SK-N-SH (cell line): ENCODE results near the gene ATXN10. TPM values are rescaled to one million over a fixed set of nuclear protein-coding genes. Genes with fewer than 3 reads are reported as not detected.

Source experiments
- CTCF ChIA-PET: fragments of 300-600, 350-600 bp; formaldehyde crosslinking; extraction: SDS; loops from one replicate; lab custom pipeline; 2021; lab: Yijun Ruan, JAX
- POLR2A ChIA-PET: fragments of 350-600 bp; sonication (Branson Sonifier 250); formaldehyde crosslinking; extraction: SDS; loops from one replicate; lab custom pipeline; 2020; ENCODE audit warnings: antibody characterized with exemption, inconsistent platforms; lab: Yijun Ruan, JAX
- DNase-seq: peaks from one replicate; pipeline ENCODE4 v3.0.0; 2012
- H2AFZ ChIP-seq: fragments of 200-600 bp; sonication (generic); 2 replicates; pipeline ENCODE4 v1.8.1; 2016; ENCODE audit warnings: antibody characterized with exemption, mild to moderate bottlenecking, low read depth
- H3F3A ChIP-seq: fragments of 200-600 bp; sonication (generic); replicated peaks from 2 replicates; pipeline ENCODE3; 2016; ENCODE audit warnings: antibody characterized with exemption, mild to moderate bottlenecking; ENCODE audit not compliant: insufficient read depth
- H3K27ac ChIP-seq, 2 experiments: fragments of 200-500 bp in 1 of 2; fragments of 200-600 bp in 1 of 2; sonication (Bioruptor generic) in 1 of 2; sonication (generic), shearing (Covaris generic) in 1 of 2; 2 replicates each; pipeline versions ENCODE4 v1.5.1 to v1.6.1; 2014 to 2016; ENCODE audit warnings: low read depth in 2 of 2, inconsistent platforms in 1 of 2, low read length in 1 of 2, mild to moderate bottlenecking in 1 of 2, mixed read lengths in 1 of 2
- H3K27me3 ChIP-seq: fragments of 200-600 bp; sonication (generic), shearing (Covaris generic); 2 replicates; pipeline ENCODE4 v1.6.1; 2016; ENCODE audit warnings: mixed run types; ENCODE audit not compliant: insufficient read depth
- H3K36me3 ChIP-seq, 2 experiments: fragments of 200-500 bp in 1 of 2; fragments of 200-600 bp in 1 of 2; sonication (Bioruptor generic) in 1 of 2; sonication (generic) in 1 of 2; replicated peaks in 1 of 2; 2 replicates each; pipeline versions ENCODE3 to v1.5.1; 2014 to 2016; ENCODE audit warnings: low read length in 1 of 2, mild to moderate bottlenecking in 1 of 2; ENCODE audit not compliant: insufficient read depth in 2 of 2, control insufficient read depth in 1 of 2
- H3K4me1 ChIP-seq, 2 experiments: fragments of 200-500 bp in 1 of 2; fragments of 200-600 bp in 1 of 2; sonication (Bioruptor generic) in 1 of 2; sonication (generic), shearing (Covaris generic) in 1 of 2; 2 replicates each; pipeline versions ENCODE4 v1.5.1 to v1.6.1; 2014 to 2016; ENCODE audit warnings: low read depth in 1 of 2, low read length in 1 of 2, mixed run types in 1 of 2; ENCODE audit not compliant: insufficient read depth in 2 of 2, control insufficient read depth in 1 of 2
- H3K4me2 ChIP-seq: fragments of 200-600 bp; sonication (generic), shearing (Covaris generic); 2 replicates; pipeline ENCODE4 v1.6.1; 2017; ENCODE audit warnings: mixed run types
- H3K4me3 ChIP-seq, 2 experiments: fragments of 200-500 bp in 1 of 2; fragments of 200-600 bp in 1 of 2; sonication (Bioruptor generic) in 1 of 2; sonication (generic), shearing (Covaris generic) in 1 of 2; 2 replicates each; pipeline versions ENCODE4 v1.5.1 to v1.8.1; 2014 to 2016; ENCODE audit warnings: low read depth in 2 of 2, inconsistent platforms in 1 of 2, low read length in 1 of 2, mild to moderate bottlenecking in 1 of 2, mixed read lengths in 1 of 2, moderate library complexity in 1 of 2
- H3K79me2 ChIP-seq: fragments of 200-600 bp; sonication (generic); 2 replicates; pipeline ENCODE4 v1.8.1; 2017; ENCODE audit warnings: mild to moderate bottlenecking; ENCODE audit not compliant: insufficient read depth
- H3K9ac ChIP-seq: fragments of 200-600 bp; sonication (generic); 2 replicates; pipeline ENCODE4 v1.6.1; 2017; ENCODE audit warnings: mixed run types
- H3K9me2 ChIP-seq: fragments of 200-600 bp; sonication (generic); 2 replicates; pipeline ENCODE4 v1.6.1; 2017; ENCODE audit warnings: mixed run types
- H3K9me3 ChIP-seq: fragments of 200-600 bp; sonication (generic); 2 replicates; pipeline ENCODE4 v1.6.1; 2017; ENCODE audit warnings: mixed run types, mild to moderate bottlenecking, moderate library complexity
- H4K20me1 ChIP-seq: fragments of 200-600 bp; sonication (generic); 2 replicates; pipeline ENCODE4 v1.6.1; 2017; ENCODE audit warnings: mild to moderate bottlenecking, mixed run types; ENCODE audit not compliant: insufficient read depth
- CHD2 ChIP-seq: fragments of 150-350 bp; IDR thresholded peaks from 2 replicates; pipeline ENCODE4 v1.6.1; 2018; ENCODE audit warnings: low read length; ENCODE audit not compliant: partially characterized antibody
- EP300 ChIP-seq, 2 experiments: IDR thresholded peaks; 2 replicates each; pipeline versions ENCODE4 v1.4.0 to v1.6.1; 2012; ENCODE audit warnings: borderline replicate concordance in 1 of 2, low read depth in 1 of 2, low read length in 1 of 2
- FOXM1 ChIP-seq: IDR thresholded peaks from 2 replicates; pipeline ENCODE4 v1.4.0; 2012; ENCODE audit warnings: low read depth, mild to moderate bottlenecking
- GABPA ChIP-seq: IDR thresholded peaks from 2 replicates; pipeline ENCODE4 v1.4.0; 2012; ENCODE audit warnings: low read depth, mild to moderate bottlenecking
- GATA2 ChIP-seq: sonication (generic); formaldehyde crosslinking; IDR thresholded peaks from 2 replicates; pipeline ENCODE4 v1.5.0; 2020; ENCODE audit warnings: mild to moderate bottlenecking, missing genetic modification reagents
- MEF2A ChIP-seq: IDR thresholded peaks from 2 replicates; pipeline ENCODE4 v1.4.0; 2012; ENCODE audit warnings: low read depth, borderline replicate concordance
- MXI1 ChIP-seq: IDR thresholded peaks from 2 replicates; pipeline ENCODE4 v1.6.1; 2012; ENCODE audit warnings: mild to moderate bottlenecking, low read depth, low read length, improper control_type of control experiment
- NFIC ChIP-seq: IDR thresholded peaks from 2 replicates; pipeline ENCODE4 v1.4.0; 2012; ENCODE audit warnings: borderline replicate concordance
- NRF1 ChIP-seq: IDR thresholded peaks from 2 replicates; pipeline ENCODE4 v1.6.1; 2012; ENCODE audit warnings: low read depth, mild to moderate bottlenecking, low read length
- RAD21 ChIP-seq: IDR thresholded peaks from 2 replicates; pipeline ENCODE4 v1.6.1; 2012; ENCODE audit warnings: mild to moderate bottlenecking, low read length
- RCOR1 ChIP-seq: fragments of 150-350 bp; IDR thresholded peaks from 2 replicates; pipeline ENCODE4 v1.6.1; 2017; ENCODE audit warnings: antibody characterized with exemption, low read length
- RFX5 ChIP-seq: IDR thresholded peaks from 2 replicates; pipeline ENCODE4 v1.6.1; 2012; ENCODE audit warnings: mild to moderate bottlenecking, improper control_type of control experiment, low read length
- SIN3A ChIP-seq: IDR thresholded peaks from 2 replicates; pipeline ENCODE4 v1.6.1; 2012; ENCODE audit warnings: low read depth, mild to moderate bottlenecking, low read length, moderate library complexity, borderline replicate concordance
- TAF1 ChIP-seq: IDR thresholded peaks from 2 replicates; pipeline ENCODE4 v1.6.1; 2012; ENCODE audit warnings: low read depth, mild to moderate bottlenecking, low read length, moderate library complexity, borderline replicate concordance
- USF1 ChIP-seq: IDR thresholded peaks from 2 replicates; pipeline ENCODE4 v1.4.0; 2012; ENCODE audit warnings: low read depth, borderline replicate concordance
- USF2 ChIP-seq: fragments of 150-350 bp; IDR thresholded peaks from 2 replicates; pipeline ENCODE4 v1.6.1; 2017; ENCODE audit warnings: antibody characterized with exemption, low read length, low read depth, borderline replicate concordance
- YY1 ChIP-seq: IDR thresholded peaks from 2 replicates; pipeline ENCODE4 v1.4.0; 2012; ENCODE audit warnings: low read depth, mild to moderate bottlenecking
- WGBS: methylation state at CpG from one replicate; pipeline ENCODE4 v1.1.6; 2017; ENCODE audit warnings: low lambda C conversion rate; 5-methylcytosine and 5-hydroxymethylcytosine counted together
- polyA plus RNA-seq, 3 experiments: library from polyadenylated mRNA; depleted of rRNA; stranded (reverse); fragments of >200 nt; gene quantifications; 2 replicates each; pipeline ENCODE4 v1.2.3, GENCODE V29; 2012
- TF ChIP-seq, protein P1 (sequence below): IDR thresholded peaks from 2 replicates; pipeline ENCODE4 v1.6.1; 2012; ENCODE audit warnings: mild to moderate bottlenecking, low read depth, low read length, moderate library complexity
- TF ChIP-seq, protein P2 (sequence below): IDR thresholded peaks from 2 replicates; pipeline ENCODE4 v1.4.0; 2012; ENCODE audit warnings: low read depth
- TF ChIP-seq, protein P3 (sequence below): IDR thresholded peaks from 2 replicates; pipeline ENCODE4 v1.4.0; 2012; ENCODE audit warnings: low read depth, borderline replicate concordance

The ATXN10 gene
- polyA plus RNA-seq, 1 of the 3 experiments (the other 2 are of a cell fraction), result 202 TPM

GRCh38 chr22:45867906-45868555 is 196.4 kb downstream of the ATXN10 start:
- Histone ChIP-seq H3K27me3 (no peaks in the 10 kb centered on the region), H3K4me3 (no peak overlapping the region)
- POLR2A ChIA-PET, result no interaction called here

More at GRCh38 chr22:45867906-45868555, 196.4 kb downstream of the ATXN10 start:
- Histone ChIP-seq H4K20me1 (no peaks in the 10 kb centered on the region), H3K9me2 (no peaks in the 10 kb centered on the region), H3K4me2 (no peak overlapping the region), H3K27ac (no peak overlapping the region), H3K36me3 (peaks cover 0 to 5% of the 10 kb centered on the region in 2 experiments), H2AFZ (no peak overlapping the region), H3K9ac (no peak overlapping the region), H3K79me2 (no peaks in the 10 kb centered on the region), H3F3A (peaks cover 6% of the 10 kb centered on the region), H3K9me3 (peaks cover 8% of the 10 kb centered on the region), H3K4me1 (no peaks in the 10 kb centered on the region)
- DNase-seq, result no peak
- no peak for TF ChIP-seq NRF1
- TF ChIP-seq GATA2, result no peak
- TF ChIP-seq, protein P1, sequence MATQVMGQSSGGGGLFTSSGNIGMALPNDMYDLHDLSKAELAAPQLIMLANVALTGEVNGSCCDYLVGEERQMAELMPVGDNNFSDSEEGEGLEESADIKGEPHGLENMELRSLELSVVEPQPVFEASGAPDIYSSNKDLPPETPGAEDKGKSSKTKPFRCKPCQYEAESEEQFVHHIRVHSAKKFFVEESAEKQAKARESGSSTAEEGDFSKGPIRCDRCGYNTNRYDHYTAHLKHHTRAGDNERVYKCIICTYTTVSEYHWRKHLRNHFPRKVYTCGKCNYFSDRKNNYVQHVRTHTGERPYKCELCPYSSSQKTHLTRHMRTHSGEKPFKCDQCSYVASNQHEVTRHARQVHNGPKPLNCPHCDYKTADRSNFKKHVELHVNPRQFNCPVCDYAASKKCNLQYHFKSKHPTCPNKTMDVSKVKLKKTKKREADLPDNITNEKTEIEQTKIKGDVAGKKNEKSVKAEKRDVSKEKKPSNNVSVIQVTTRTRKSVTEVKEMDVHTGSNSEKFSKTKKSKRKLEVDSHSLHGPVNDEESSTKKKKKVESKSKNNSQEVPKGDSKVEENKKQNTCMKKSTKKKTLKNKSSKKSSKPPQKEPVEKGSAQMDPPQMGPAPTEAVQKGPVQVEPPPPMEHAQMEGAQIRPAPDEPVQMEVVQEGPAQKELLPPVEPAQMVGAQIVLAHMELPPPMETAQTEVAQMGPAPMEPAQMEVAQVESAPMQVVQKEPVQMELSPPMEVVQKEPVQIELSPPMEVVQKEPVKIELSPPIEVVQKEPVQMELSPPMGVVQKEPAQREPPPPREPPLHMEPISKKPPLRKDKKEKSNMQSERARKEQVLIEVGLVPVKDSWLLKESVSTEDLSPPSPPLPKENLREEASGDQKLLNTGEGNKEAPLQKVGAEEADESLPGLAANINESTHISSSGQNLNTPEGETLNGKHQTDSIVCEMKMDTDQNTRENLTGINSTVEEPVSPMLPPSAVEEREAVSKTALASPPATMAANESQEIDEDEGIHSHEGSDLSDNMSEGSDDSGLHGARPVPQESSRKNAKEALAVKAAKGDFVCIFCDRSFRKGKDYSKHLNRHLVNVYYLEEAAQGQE, result no peak
- TF ChIP-seq RAD21, result no peak
- no peak for TF ChIP-seq MEF2A
- TF ChIP-seq NFIC, result no peak
- TF ChIP-seq CHD2, result no peak
- TF ChIP-seq TAF1, result no peak
- no peak for TF ChIP-seq FOXM1
- TF ChIP-seq SIN3A, result no peak
- TF ChIP-seq USF2, result no peak
- TF ChIP-seq, protein P2, sequence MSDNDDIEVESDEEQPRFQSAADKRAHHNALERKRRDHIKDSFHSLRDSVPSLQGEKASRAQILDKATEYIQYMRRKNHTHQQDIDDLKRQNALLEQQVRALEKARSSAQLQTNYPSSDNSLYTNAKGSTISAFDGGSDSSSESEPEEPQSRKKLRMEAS, result no peak
- TF ChIP-seq EP300 (IDR thresholded peaks at IDR 0.05; ENCODE audit: borderline replicate concordance in 1 of 2, low read depth in 1 of 2, low read length in 1 of 2), result no peak
- no peak for TF ChIP-seq GABPA
- no peak for TF ChIP-seq RCOR1
- no peak for TF ChIP-seq RFX5
- no peak for TF ChIP-seq USF1
- TF ChIP-seq, protein P3, sequence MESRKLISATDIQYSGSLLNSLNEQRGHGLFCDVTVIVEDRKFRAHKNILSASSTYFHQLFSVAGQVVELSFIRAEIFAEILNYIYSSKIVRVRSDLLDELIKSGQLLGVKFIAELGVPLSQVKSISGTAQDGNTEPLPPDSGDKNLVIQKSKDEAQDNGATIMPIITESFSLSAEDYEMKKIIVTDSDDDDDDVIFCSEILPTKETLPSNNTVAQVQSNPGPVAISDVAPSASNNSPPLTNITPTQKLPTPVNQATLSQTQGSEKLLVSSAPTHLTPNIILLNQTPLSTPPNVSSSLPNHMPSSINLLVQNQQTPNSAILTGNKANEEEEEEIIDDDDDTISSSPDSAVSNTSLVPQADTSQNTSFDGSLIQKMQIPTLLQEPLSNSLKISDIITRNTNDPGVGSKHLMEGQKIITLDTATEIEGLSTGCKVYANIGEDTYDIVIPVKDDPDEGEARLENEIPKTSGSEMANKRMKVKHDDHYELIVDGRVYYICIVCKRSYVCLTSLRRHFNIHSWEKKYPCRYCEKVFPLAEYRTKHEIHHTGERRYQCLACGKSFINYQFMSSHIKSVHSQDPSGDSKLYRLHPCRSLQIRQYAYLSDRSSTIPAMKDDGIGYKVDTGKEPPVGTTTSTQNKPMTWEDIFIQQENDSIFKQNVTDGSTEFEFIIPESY, result no peak
- no peak for TF ChIP-seq MXI1
- TF ChIP-seq YY1, result no peak
- 91% methylated on average over 14 of the region's 20 CpGs for WGBS
- CTCF ChIA-PET, result interaction anchor here (0.7 to 7.4 kb wide), 11 partner anchors 8 to 290 kb away, joined by 3 to 97 read pairs (median 4); no protein-coding TSS in a partner anchor
